Endothelial cell of umbilical vein (primary cell): Measurements from ENCODE around the gene FOXO4. TPM values are rescaled to one million over a fixed set of nuclear protein-coding genes. Genes with fewer than 3 reads are reported as not detected.

ENCODE experiments used
- BruUV-seq: library from RNA; stranded (reverse); fragments of 400-500 nt; replicated peaks from 2 replicates; lab custom pipeline; 2021; lab: Mats Ljungman, UMichigan
- CTCF ChIA-PET: fragments of 300-600, 350-600 bp; sonication (Branson Sonifier 250); formaldehyde crosslinking; loops from one replicate; lab custom pipeline; 2021; ENCODE audit warnings: antibody characterized with exemption, inconsistent platforms; lab: Charles Lee
- POLR2A ChIA-PET: fragments of 300-600, 350-600 bp; sonication (Branson Sonifier 250); formaldehyde crosslinking; loops from one replicate; lab custom pipeline; 2021; ENCODE audit warnings: antibody characterized with exemption, inconsistent platforms; lab: Charles Lee
- DNase-seq: peaks from one replicate; pipeline ENCODE4 v3.0.0-alpha.2; 2011; ENCODE audit warnings: low read depth, low spot score
- FAIRE-seq: peaks from 2 replicates; lab custom pipeline; 2011; peaks lifted over from hg19 to GRCh38; lab: Jason Lieb, UNC
- H2AFZ ChIP-seq: 2 replicates; pipeline ENCODE4 v1.6.0; 2012; ENCODE audit warnings: low read depth, low read length, control low read depth, inconsistent platforms
- H3K27ac ChIP-seq: 2 replicates; pipeline ENCODE4 v1.5.1; 2011; ENCODE audit warnings: low read depth, mild to moderate bottlenecking, control low read depth, low read length, moderate library complexity; ENCODE audit not compliant: insufficient read depth
- H3K27me3 ChIP-seq, 2 experiments: 2 replicates each; pipeline versions ENCODE4 v1.6.0 to v1.6.1; 2011; ENCODE audit warnings: low read length in 2 of 2, mixed read lengths in 1 of 2; ENCODE audit not compliant: control insufficient read depth in 2 of 2, insufficient read depth in 2 of 2
- H3K36me3 ChIP-seq, 2 experiments: 2 replicates in 1 of 2; 3 replicates in 1 of 2; pipeline ENCODE4 v1.5.1; 2011; ENCODE audit warnings: low read length in 2 of 2, mild to moderate bottlenecking in 1 of 2, moderate library complexity in 1 of 2; ENCODE audit not compliant: control insufficient read depth in 2 of 2, insufficient read depth in 2 of 2; ENCODE audit errors: extremely low read depth in 1 of 2
- H3K4me1 ChIP-seq: 3 replicates; pipeline ENCODE4 v1.5.1; 2011; ENCODE audit warnings: mild to moderate bottlenecking, low read length; ENCODE audit not compliant: control insufficient read depth, insufficient read depth; ENCODE audit errors: extremely low read depth
- H3K4me2 ChIP-seq: 2 replicates; pipeline ENCODE4 v1.6.1; 2011; ENCODE audit warnings: low read length, control low read depth, mixed read lengths; ENCODE audit not compliant: insufficient read depth
- H3K4me3 ChIP-seq, 3 experiments: fragments of 200-600 bp in 1 of 3; sonication (generic), shearing (Covaris generic) in 1 of 3; replicated peaks in 1 of 3; 2 replicates each; pipeline ENCODE4 v1.5.1; 2011 to 2016; ENCODE audit warnings: control low read depth in 3 of 3, low read length in 3 of 3, mild to moderate bottlenecking in 2 of 3, inconsistent platforms in 1 of 3, low read depth in 1 of 3, moderate library complexity in 1 of 3; ENCODE audit not compliant: insufficient read depth in 1 of 3
- H3K79me2 ChIP-seq: 2 replicates; pipeline ENCODE4 v1.6.0; 2012; ENCODE audit warnings: low read length, inconsistent platforms; ENCODE audit not compliant: control insufficient read depth, insufficient read depth
- H3K9ac ChIP-seq: replicated peaks from 2 replicates; pipeline ENCODE3; 2011; ENCODE audit warnings: low read length, control low read depth; ENCODE audit not compliant: insufficient read depth; ENCODE audit errors: extremely low read depth
- H3K9me1 ChIP-seq: replicated peaks from 3 replicates; pipeline ENCODE4 v1.6.0; 2011; ENCODE audit warnings: mild to moderate bottlenecking, low read length; ENCODE audit not compliant: control insufficient read depth, insufficient read depth; ENCODE audit errors: extremely low read depth
- H3K9me3 ChIP-seq: replicated peaks from 2 replicates; pipeline ENCODE4 v1.5.1; 2012; ENCODE audit warnings: low read length, inconsistent platforms; ENCODE audit not compliant: control insufficient read depth, insufficient read depth
- H4K20me1 ChIP-seq: replicated peaks from 2 replicates; pipeline ENCODE3; 2011; ENCODE audit warnings: mild to moderate bottlenecking, low read length; ENCODE audit not compliant: control insufficient read depth, insufficient read depth; ENCODE audit errors: extremely low read depth
- CTCF ChIP-seq, 2 donors: IDR thresholded peaks; 1 replicate in 1 of 2; 2 replicates in 1 of 2; pipeline ENCODE4 v1.5.1; 2011; ENCODE audit warnings: low read length in 2 of 2, mild to moderate bottlenecking in 2 of 2, moderate library complexity in 2 of 2, control low read depth in 1 of 2, inconsistent platforms in 1 of 2, low read depth in 1 of 2; ENCODE audit not compliant: insufficient read depth in 1 of 2; ENCODE audit errors: extremely low read depth in 1 of 2
- FOS ChIP-seq: IDR thresholded peaks from 2 replicates; pipeline ENCODE4 v1.6.1; 2011; ENCODE audit warnings: mild to moderate bottlenecking, low read length, moderate library complexity, borderline replicate concordance; ENCODE audit not compliant: insufficient read depth
- GATA2 ChIP-seq: IDR thresholded peaks from 2 replicates; pipeline ENCODE4 v1.7.0; 2011; ENCODE audit warnings: low read depth, mild to moderate bottlenecking, moderate library complexity, mixed read lengths, low read length; ENCODE audit not compliant: insufficient read length, insufficient read depth
- JUN ChIP-seq: IDR thresholded peaks from 2 replicates; pipeline ENCODE4 v1.6.1; 2011; ENCODE audit warnings: borderline replicate concordance, low read depth; ENCODE audit not compliant: insufficient read length, insufficient read depth
- MYC ChIP-seq: IDR thresholded peaks from one replicate; pipeline ENCODE4 v1.6.1; 2011; ENCODE audit warnings: mild to moderate bottlenecking, low read depth, low read length
- POLR2A ChIP-seq: IDR thresholded peaks from 2 replicates; pipeline ENCODE4 v1.6.1; 2012; ENCODE audit warnings: low read depth, mild to moderate bottlenecking, control low read depth, low read length
- POLR2AphosphoS5 ChIP-seq: IDR thresholded peaks from 2 replicates; pipeline ENCODE4 v1.6.1; 2012; ENCODE audit warnings: low read depth, mild to moderate bottlenecking, control low read depth, low read length, moderate library complexity; ENCODE audit not compliant: insufficient read depth
- dilution Hi-C: fragments of 300-500 bp; cut with MboI; formaldehyde crosslinking; loops from one replicate; pipeline ENCODE4 v1.15.0; 2019; ENCODE audit warnings: low sequenced_read_pairs; ENCODE audit not compliant: extremely low pct_ligation_motif_present
- intact Hi-C: fragments of 100-400 bp; cut with micrococcal nuclease; formaldehyde crosslinking; loops from one replicate; pipeline ENCODE4 v1.10.0; 2022
- polyA plus RNA-seq, 4 experiments: library from polyadenylated mRNA; depleted of rRNA in 3 of 4; stranded (reverse) in 3 of 4; unstranded in 1 of 4; fragments of >200 nt; gene quantifications; 2 replicates each; pipeline versions ENCODE4 v1.2.1 to v1.2.3, GENCODE V29; 2011 to 2012; ENCODE audit warnings: missing spikeins in 1 of 4
- total RNA-seq: library from RNA; stranded (reverse); gene quantifications from 2 replicates; pipeline ENCODE4 v1.2.3, GENCODE V29; 2021

The FOXO4 gene
- total and polyA plus RNA-seq, 2 donors (not counting 3 experiments of a cell fraction or from before 2014, with no cell fraction given) = 4.7 to 11.0 TPM

GRCh38 chrX:71067712-71068043 is 28.0 kb upstream of the FOXO4 start:
- intact Hi-C loops (loop anchor here (1.0 kb wide), 3 partner anchors 29 to 62 kb away; partner anchors contain the start of gene MED12), dilution Hi-C loops (no loop called here)
- TF ChIP-seq POLR2AphosphoS5 (no peak), JUN (no peak), MYC (no peak), GATA2 (no peak)
- H3K4me3 ChIP-seq = peak overlapping the region; percentile 79 to 97 (median 97)
- ChIA-PET POLR2A (interaction anchor here (0.5 to 0.8 kb wide), 3 partner anchors 216 to 1210 kb away, joined by 3 to 4 read pairs (median 3); partner anchors contain the start of genes OGT and RPS4X), CTCF (no interaction called here)
- H3K36me3 ChIP-seq = no peaks in the 10 kb centered on the region
- no peaks in the 10 kb centered on the region for H4K20me1 ChIP-seq
- H3K4me2 ChIP-seq = peak overlapping the region; percentile 95
- BruUV-seq = no TSS peak
- H3K9me1 ChIP-seq = no peaks in the 10 kb centered on the region
- no peaks in the 10 kb centered on the region for H3K4me1 ChIP-seq
- DNase-seq (no peak), FAIRE-seq (no peak)
- H3K27me3 ChIP-seq = no peaks in the 10 kb centered on the region
- H3K27ac ChIP-seq = peak overlapping the region; percentile 57
- H3K79me2 ChIP-seq = peaks cover 31% of the 10 kb centered on the region
- no peaks in the 10 kb centered on the region for H3K9me3 ChIP-seq
- H2AFZ ChIP-seq = peak overlapping the region; percentile 79
- H3K9ac ChIP-seq = peak overlapping the region; percentile 82

GRCh38 chrX:71068044-71068918 is 27.4 kb upstream of the FOXO4 start, which contains the start of gene SNX12:
TSS of gene SNX12 (minus strand) at chrX:71068334. CDS start at chrX:71068306, 28 bp downstream.
- no peaks in the 10 kb centered on the region for H3K9me1 ChIP-seq
- TF ChIP-seq POLR2A = peak; percentile 74
- TF ChIP-seq FOS = peak; percentile 29
- TF ChIP-seq POLR2AphosphoS5 = peak; percentile 53
- no peak for TF ChIP-seq CTCF (IDR thresholded peaks at IDR 0.05; ENCODE audit: extremely low read depth in 1 of 2, insufficient read depth in 1 of 2, low read depth in 1 of 2, low read length in 2 of 2)
- no peaks in the 10 kb centered on the region for H3K36me3 ChIP-seq
- peak within 1 kb of the TSS; percentile 95 for H3K4me2 ChIP-seq
- no peaks in the 10 kb centered on the region for H4K20me1 ChIP-seq
- no peaks in the 10 kb centered on the region for H3K27me3 ChIP-seq
- intact Hi-C loops (loop anchor here (1.0 kb wide), 3 partner anchors 28 to 61 kb away; partner anchors contain the start of gene MED12), dilution Hi-C loops (no loop called here)
- peak within 1 kb of the TSS; percentile 79 to 97 (median 97) for H3K4me3 ChIP-seq
- H3K9me3 ChIP-seq = no peaks in the 10 kb centered on the region
- peak within 1 kb of the TSS; percentile 79 for H2AFZ ChIP-seq
- H3K9ac ChIP-seq = peak within 1 kb of the TSS; percentile 82
- CTCF ChIA-PET = no interaction called here
- POLR2A ChIA-PET = interaction anchor here (0.5 to 0.6 kb wide), 2 partner anchors 216 to 464 kb away, joined by 3 to 4 read pairs; partner anchors contain the start of gene OGT
- BruUV-seq = no TSS peak
- FAIRE-seq (peak; percentile 99), DNase-seq (peak; percentile 94)
- no peaks in the 10 kb centered on the region for H3K4me1 ChIP-seq
- peaks cover 31% of the 10 kb centered on the region for H3K79me2 ChIP-seq
- peak within 1 kb of the TSS; percentile 57 for H3K27ac ChIP-seq
